ENCODE data around the gene KCNQ1.
A peak's percentile ranks its signal among the peaks of the same experiment; 100 is the strongest.

The KCNQ1 gene

DNA sequence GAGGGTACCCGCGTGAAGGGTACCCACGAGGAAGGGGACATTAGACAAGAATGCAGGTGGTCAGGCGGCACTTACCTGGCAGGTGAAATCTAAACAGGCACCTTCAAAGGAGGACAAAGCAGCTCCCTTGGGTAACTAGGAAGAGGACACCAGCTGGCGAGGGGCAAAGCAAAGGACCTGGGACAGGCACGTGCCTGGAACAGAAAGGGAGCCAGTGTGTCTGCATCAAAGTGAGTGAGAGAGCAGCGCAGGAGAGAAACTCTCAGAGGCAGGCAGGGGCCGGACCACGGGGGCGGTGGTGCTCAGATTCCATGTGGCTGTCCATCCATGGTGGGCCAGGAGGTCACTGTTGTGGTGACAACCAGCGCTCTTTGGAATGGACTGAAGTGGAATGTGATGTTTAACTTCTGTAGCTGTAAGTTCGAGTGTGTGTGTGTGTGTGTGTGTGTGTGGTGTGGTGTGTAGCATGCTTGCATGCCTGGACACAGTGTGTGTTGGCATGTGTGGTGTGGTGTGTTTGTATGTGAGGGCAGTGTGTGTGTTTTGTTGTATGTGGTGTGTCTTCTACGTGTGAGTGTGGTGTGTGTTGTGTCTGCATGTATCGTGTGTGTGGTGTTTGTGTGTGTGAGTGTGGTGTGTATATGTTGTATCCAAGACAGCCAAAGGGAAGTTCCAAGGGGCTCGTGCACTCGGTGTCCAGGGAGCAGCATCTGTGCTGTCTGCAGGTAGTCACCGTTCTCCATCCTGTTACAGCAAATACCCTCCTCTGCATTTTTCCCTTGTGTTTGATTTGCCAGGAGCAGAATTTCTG is 354.3 kb downstream of the KCNQ1 start:
- DNase-seq (ENCODE audit: insufficient read length, low spot score) = no peak
- FAIRE-seq = peak; percentile 88

GRCh38 chr11:2799881-2800654 is 355.3 kb downstream of the KCNQ1 start:
- FAIRE-seq (no peak), DNase-seq (ENCODE audit: insufficient read length, low spot score) (peak; percentile 47)

- FAIRE-seq (no peak), DNase-seq (ENCODE audit: insufficient read length, low spot score) (no peak)
These were observed 356.1 kb downstream of the KCNQ1 start for GRCh38 chr11:2800655-2801531.

DNA sequence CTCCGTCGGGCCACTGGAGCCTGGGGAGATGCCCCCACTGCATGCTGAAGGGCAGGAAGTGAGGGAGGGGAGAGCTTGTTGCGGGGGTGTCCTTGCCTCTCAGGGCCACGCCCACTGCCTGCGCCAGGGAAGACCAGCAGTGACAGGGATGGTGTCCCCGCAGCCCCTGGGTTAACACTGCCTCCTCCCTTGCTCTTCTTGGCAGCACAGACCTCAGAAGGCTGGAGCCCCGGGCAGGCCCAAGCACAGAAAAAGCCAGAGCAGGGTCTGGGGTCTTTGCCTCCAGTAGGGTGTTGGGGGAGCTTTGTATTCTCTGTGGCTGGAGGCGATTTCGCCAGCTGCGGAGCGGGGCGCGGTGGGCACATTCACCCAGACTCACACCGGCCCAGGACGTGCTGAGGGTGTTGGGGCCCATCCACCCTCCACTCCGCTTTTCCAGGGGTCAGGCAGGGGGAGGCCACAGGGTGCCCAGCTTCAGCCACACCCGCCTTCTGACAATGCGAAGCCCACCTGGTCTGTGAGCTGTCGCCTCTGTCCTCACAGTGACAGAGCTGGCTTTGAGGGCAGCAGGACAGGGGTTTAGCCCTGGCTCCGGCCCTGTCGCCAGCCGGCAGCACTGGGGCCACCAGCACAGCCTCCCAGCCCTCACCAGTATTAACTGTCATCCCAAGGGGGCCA is 357.0 kb downstream of the KCNQ1 start:
- DNase-seq (ENCODE audit: insufficient read length, low spot score) (no peak), FAIRE-seq (no peak)

DNA sequence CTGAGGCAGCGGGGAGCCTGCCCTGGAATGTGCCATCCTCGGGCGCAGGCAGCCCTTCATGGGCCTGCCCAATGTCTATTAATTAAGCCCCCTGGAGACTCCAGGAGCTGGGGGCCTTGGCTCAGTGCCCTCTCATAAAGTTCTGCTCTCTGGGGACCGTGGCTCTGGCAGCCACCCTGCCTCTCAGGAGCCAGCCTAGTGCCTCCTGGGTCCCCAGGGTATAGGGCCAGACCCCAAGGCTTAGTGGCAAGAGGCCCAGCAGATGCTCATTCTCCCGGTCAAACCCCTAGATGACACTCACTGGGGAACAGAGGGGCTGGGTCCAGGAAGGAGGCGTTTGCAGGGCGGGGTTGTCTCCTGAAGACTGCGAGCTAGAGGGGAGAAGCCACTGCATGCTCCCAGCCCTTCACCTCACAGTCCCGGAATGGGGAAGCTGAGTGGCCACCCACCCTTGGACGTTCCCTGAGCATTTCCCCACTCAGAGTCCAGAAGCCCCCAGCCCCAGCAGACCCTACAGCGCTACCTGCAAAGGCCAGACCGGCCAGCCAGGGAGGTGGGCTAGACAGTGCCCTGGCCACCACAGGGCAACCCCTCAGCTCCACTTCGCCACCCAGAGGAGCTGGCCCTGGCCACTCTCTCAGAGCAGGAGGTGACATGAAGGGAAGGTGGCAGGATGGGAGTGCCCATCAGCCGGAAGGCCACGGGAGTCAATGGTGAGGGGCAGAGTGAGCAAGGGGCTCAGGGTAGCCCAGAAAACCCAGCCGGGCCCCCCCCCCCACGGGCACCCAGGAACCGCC is 357.8 kb downstream of the KCNQ1 start:
- DNase-seq (ENCODE audit: insufficient read length, low spot score) (no peak), FAIRE-seq (no peak)

GRCh38 chr11:2803186-2804091 is 358.6 kb downstream of the KCNQ1 start:
- DNase-seq (ENCODE audit: insufficient read length, low spot score) (no peak), FAIRE-seq (no peak)

DNA sequence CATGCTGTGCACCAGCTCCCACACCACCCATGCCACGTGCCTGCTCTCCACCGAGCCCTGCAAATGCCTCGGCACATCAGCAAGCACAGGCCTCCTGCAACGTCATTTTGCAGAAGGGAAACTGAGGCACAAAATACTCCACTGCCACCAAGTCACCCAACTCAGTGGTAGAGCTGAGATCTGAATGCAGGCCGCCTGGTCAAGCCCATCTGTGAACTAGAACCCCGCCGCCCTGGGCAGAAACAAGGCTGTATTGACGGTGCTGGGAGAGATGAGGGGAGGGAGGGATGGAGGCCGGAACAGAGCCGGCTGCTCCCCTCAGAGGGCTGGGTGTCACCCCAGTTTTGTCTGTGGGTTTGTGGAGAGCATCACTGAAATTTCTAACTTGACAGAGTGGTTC is 359.4 kb downstream of the KCNQ1 start:
- DNase-seq (ENCODE audit: insufficient read length, low spot score) (no peak), FAIRE-seq (no peak)

DNA sequence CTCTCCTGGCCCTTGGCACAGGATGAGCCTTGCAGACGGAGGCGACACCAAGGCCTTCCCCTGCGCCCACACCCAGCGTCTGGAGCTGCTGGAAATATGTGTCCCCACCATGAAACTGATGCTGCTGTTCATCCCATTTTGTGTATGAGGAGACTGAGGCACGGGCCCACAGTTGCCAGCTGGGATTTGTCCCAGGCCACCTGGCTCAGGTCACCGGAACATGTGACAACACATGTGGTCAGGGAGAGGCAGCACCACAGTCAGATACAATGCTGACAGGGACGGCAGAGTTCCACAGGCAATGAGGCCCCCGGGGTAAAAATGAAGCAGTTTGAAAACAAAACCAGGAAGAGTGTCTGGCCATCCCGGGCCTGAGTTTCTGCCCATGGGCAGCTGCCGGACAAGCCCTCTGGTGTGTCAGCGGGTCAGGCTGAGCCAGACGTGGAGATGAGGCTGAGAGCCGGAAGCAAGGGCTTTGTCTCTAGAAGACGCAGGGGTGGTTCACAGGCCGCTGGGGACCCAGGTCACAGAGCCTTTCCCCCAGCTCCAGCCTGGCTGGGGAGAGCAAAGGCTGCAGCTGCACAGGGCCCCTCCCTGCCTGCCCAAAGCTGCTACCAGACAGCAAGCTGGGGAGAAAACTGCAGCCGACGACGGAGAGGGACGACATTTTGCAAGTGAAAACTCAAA is 360.0 kb downstream of the KCNQ1 start:
- DNase-seq (ENCODE audit: insufficient read length, low spot score) (no peak), FAIRE-seq (no peak)

DNA sequence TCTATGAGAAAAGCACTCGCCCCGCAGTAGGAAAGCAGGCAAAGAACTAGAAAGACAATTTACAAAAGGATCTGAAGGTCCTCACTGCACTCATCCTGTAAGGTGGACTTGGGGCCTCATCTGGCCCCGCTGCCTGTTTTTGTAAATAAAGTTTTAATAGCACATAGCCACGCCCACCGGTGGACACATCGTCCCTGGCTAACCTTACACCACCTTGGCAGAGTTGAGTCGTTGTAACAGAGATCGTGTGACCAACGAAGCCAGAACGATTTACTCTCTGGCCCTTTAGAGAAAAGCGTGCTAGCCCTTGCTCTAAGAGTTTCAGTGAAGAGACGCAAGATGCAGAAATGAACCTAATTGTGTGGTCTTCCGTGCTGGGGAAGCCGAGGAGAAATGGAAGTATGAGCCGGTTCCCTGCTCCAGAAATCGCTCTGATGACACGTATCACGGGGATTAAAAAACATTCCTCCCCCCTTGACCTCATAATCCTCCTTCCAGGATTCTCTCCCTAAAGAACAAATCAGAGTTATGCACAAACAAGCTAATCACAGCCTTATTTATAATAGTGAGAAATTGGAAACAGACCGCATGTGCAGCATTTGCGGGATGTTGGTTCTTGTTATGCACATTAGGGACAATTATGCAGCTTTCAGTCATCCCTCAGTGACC is 360.7 kb downstream of the KCNQ1 start:
- no peak for FAIRE-seq
- DNase-seq (ENCODE audit: insufficient read length, low spot score) = no peak

DNA sequence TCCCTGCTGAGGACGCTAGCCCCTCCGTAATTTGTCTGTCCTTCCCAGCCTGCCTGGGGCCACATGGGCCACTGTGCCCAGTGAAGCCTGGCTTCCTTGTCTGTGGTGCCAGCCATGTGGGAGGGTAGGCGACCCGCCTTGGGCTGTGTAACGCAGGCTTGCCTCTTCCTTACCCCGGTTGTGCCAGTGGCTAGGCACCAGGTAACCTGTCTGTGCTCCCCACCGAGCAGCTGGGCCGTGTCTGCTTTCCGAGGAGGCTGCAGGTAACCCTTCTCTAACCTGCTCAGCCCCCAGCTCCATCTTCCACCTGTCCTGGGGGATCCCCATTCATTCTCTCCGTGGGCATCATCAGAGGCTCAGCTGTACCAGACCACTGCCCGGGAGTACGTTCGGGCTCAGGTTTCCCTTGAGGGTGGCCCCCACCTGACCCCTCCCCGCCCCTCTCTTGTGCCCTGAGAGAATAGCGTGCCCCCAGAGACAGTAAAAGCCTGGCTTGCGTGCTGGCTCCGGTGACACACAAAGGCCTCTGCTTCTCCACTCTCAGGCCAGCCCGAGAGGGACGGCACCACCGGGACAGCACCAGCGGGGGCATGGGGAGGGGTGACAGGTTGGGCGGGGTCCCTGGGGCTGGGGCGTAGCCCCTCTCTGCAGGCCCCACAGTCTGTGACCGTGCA is 361.7 kb downstream of the KCNQ1 start:
- DNase-seq (ENCODE audit: insufficient read length, low spot score) (no peak), FAIRE-seq (no peak)

DNA sequence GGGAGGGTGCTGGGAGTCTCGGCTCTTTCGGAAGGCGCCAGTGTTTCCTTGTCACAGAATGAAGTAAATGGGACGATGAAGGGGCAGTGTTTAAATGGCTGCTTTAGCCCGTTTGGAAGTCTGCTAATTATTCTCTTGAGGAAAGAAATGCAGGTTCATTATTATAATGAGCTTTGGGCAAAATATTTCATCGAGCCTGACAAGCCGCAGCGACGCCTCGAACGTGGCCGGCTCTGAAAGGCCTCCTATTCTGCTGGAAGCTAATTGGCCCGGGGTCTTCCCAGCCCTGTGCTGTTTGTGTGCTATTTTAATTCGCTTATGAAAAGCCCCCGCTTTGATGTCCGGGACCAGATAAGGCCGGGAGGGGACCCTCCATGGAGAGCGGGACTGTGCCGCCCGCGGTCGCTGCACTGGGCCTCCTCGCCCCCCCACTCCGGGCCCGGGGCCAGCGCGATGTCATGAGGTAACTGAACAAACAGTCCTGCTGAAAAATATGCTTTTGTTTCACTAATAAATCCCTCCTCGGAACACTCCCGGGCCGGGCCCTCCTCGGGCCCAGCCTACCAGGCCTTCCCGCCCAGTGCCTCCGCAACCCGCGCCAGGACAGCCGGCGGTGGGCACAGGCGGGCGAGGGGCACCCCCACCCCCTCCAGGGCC is 362.3 kb downstream of the KCNQ1 start:
- DNase-seq (ENCODE audit: insufficient read length, low spot score) = no peak

GRCh38 chr11:2807801-2808241 is 363.0 kb downstream of the KCNQ1 start:
- no peak for DNase-seq (ENCODE audit: insufficient read length, low spot score)
- FAIRE-seq = no peak

More for the DNA sequence above, 362.3 kb downstream of the KCNQ1 start:
- no peak for FAIRE-seq

- no peak for FAIRE-seq
- no peak for DNase-seq (ENCODE audit: insufficient read length, low spot score)
These were observed 364.3 kb downstream of the KCNQ1 start for GRCh38 chr11:2808850-2809846.

DNA sequence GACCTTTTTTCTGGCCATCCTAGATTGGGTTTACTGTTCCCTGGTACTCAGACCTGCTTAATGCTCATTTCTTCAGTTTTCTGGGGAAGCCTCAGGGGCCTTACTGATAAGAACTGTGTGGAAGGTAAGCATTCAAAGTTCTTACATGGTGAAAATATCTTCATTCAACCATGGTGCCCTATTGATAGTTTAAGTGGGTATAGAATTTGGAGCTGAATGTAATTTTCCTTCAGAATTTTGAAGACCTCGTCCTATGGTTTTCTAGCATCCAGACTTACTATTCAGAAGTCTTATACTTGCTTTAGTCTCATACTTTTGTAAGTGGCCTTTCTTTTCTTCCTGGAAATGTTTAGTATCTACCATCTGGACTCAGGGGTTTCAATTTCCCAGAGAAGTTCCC is 365.0 kb downstream of the KCNQ1 start:
- DNase-seq (ENCODE audit: insufficient read length, low spot score) (no peak), FAIRE-seq (no peak)

All from HTR-8/SVneo (cell line).